GM21723 (cell line): ENCODE measurements around the gene PGK1.
"Not testable (repeated sequence)": the region's sequence is repeated elsewhere in the genome, so short reads cannot be mapped to it uniquely, and the experiment has no call there.

Experiments
- ATAC-seq: cut with Tn5 transposase; IDR thresholded peaks from one replicate; pipeline ENCODE4 v1.9.1; 2021; ENCODE audit warnings: mild to moderate bottlenecking, moderate library complexity; ENCODE audit not compliant: unreplicated experiment

Gene PGK1

DNA sequence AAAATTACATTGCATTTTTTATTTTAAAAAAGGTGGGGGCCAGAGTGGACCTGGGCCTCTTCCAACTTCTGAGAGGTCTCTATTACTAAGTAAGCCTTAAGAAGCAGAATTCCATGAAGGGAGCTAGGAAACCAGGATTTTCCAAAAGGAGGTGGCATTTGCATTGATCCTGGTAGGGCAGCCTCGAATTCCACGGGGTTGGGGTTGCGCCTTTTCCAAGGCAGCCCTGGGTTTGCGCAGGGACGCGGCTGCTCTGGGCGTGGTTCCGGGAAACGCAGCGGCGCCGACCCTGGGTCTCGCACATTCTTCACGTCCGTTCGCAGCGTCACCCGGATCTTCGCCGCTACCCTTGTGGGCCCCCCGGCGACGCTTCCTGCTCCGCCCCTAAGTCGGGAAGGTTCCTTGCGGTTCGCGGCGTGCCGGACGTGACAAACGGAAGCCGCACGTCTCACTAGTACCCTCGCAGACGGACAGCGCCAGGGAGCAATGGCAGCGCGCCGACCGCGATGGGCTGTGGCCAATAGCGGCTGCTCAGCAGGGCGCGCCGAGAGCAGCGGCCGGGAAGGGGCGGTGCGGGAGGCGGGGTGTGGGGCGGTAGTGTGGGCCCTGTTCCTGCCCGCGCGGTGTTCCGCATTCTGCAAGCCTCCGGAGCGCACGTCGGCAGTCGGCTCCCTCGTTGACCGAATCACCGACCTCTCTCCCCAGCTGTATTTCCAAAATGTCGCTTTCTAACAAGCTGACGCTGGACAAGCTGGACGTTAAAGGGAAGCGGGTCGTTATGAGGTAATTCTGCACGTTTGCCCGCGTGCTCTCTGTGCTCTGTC lies at the start of gene PGK1:
Gene PGK1, plus strand, starts transcription at position 626 of the 824 bp plus-strand sequence. Its CDS starts 93 bp downstream, at position 719.
- peak; percentile 91 for ATAC-seq

DNA sequence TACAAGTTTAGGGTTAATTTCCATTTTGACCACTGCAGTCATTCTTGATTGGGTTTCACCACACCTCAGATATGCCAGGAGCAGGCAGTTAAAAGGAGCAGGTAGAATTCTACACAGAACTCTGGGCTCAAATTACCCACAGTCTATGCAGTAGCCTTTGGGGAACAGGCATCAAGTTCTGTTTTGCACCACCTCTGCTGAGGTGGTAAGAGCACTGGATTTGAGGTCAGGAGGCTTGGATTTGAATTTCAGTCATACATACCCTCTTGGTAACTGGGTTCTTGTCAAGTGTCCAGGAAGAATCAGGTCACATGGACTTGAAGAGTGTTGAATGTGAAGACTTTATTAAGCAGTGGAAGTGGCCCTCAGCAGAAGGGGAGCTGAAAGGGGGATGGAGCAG lies 40.4 kb upstream of the PGK1 start:
- no peak for ATAC-seq

DNA sequence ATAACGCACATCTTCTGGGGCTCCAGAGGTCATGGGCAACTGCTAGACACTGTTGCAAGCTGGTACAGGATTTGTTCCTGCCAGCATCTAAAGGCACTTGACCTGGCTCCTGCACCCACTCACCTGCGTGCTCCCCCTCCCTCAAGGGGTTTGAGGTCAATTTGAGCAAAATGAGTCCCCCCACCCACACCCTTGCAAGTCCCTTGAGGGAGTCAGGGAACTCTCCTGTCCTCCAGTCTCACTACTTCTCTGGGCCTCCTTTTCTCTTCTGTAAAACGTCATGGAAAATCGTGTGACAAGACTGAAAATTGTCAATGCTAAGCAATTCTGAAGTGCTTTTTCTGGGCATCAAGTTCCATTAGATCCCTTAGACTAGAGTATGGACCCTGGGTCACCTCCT lies 39.9 kb upstream of the PGK1 start:
- no peak for ATAC-seq

DNA sequence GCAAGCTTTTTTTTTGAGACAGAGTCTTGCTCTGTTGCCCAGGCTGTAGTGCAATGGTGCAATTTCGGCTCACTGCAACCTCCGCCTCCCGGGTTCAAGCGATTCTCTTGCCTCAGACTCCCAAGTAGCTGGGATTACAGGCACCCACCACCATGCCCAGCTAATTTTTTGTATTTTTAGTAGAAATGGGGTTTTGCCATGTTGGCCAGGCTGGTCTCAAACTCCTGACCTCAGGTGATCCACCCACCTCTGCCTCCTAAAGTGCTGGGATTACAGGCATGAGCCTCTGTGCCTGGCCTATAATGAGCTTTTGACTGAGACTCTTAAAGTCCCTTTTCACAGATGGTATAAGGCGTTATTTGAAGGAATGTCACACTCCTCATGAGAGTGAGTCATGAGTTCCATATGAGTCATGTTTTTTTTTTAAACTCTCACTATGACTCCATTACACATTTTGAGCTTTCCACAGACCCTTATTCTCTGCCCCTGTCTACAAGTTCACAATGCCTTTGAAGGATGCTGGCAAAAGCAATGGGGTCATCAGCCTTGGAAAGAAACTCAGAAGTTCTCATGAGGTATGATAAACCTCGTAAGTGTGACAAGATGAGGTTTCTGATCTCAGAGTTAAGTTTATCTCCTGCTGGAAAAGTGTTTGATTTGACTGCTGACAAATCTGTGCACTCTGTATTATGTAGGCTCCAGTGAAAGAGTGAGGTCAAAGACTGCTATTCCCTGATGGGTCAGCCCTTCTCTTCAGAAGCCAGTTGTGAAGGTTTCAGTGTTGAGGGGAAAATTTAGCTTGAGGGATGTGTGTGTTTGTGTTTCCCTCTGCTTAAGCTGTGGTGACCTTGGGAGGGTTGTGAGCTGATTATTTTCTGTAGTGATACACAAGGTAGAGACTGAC lies 39.1 kb upstream of the PGK1 start:
- peak; percentile 84 for ATAC-seq

DNA sequence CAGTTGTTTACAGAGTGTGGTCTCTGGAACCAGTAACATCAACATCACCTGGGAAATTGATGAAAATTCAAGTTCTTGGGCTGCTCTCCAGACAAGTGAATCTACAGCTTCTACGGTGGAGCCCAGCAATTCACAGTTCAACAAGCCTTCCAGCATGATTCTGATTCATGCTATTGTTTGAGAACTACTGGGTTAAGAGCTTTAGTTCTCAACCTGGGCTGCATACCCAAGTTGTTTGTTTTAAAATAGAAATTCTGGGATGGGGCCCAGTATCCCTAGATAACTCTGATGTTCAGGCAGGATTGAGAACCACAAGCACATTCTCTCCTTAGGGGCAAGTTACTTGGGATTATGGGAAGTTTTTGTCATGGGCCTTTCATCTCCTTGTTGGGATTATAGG lies 37.9 kb upstream of the PGK1 start:
- no peak for ATAC-seq

DNA sequence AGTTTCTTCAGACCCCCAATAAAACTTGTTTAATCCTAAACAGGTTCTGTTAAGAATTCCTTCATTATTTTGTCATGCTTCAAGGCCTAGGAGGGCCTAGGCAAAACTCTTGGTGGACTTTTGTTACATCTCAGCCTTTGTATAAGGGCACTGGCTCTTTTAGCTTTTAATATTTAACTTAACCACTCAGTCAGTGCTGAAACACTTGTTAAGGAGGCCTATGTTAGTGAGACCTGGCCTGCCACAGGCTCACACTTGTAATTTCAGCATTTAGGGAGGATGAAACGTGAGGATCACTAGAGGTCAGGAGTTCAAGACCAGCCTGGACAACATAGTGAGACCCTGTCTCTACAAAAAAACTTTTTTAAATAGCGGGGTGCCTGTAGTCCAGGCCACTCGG lies 32.7 kb upstream of the PGK1 start:
- no peak for ATAC-seq

DNA sequence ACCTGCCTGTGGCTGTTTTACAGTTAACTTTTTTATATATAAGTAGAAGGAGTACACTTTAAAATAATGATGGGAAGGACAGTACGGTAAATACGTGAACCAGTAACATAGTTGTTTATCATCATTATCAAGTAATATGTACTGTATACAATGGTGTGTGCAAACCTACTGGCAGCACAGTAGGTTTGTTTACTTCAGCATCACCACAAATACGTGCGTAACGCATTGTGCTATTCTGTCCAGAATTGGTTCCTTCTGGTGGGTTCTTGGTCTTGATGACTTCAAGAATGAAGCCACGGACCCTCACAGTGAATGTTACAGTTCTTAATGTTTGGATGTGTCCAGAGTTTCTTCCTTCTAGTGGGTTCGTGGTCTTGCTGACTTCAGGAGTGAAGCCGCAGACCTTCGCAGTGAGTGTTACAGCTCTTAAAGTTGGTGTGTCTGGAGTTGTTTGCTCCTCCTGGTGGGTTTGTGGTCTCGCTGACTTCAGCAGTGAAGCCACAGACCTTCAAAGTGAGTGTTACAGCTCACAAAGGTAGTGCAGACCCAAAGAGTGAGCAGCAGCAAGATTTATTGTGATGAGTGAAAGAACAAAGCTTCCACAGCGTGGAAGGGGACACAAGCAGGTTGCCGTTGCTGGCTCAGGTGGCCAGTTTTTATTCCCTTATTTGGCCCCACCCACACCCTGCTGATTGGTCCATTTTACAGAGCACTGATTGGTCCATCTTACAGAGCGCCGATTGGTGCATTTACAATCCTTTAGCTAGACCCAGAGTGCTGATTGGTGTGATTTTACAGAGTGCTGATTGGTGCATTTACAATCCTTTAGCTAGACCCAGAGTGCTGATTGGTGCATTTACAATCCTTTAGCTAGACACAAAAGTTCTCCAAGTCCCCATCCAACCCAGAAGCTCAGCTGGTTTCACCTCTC lies 30.6 kb upstream of the PGK1 start:
- not testable (repeated sequence) for ATAC-seq

DNA sequence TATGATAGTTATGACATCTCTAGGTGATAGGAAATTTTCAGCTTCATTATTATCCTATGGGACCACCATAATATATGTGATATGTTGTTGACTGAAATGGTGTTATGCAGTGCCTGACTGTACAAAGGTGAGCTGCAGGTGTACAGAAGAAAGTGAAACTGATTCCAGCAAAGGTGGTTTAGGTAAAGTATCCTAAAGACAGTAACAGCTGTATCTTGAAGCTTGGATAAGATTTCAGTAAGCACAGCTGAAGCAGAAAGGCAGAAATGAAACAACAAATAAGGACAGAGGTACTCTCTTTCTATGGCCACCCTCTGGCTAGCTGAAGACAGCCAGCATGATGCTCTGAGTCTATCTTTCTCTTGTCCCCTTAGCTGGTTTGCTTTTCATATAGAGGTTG lies 30.0 kb upstream of the PGK1 start:
- no peak for ATAC-seq

DNA sequence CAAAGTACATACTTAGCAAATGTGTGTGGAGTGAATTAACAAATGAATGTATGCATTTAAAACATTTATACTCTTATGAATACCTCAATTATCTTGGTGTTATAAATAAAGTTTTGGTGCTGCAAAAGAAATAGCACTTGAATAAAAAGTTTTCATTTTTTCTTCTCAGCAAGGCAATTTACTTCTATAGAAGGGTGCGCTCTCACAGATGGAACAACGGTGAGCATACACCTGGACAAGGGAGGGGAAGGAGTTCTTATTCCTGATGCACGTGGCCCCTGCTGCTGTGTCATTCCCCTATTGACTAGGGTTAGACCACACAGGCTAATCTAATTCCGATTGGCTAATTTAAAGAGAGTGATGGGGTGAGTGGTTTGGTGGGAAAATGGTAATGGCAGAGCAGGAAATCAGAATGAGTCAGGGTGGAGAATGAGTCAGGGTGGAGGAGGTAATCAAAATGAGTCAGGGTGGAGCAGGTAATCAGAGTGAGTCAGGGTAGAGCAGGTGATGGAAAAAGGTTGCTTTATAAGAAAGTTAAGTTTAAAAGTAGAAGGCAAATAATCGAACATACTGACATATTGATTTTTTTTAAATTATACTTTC lies 28.2 kb upstream of the PGK1 start:
- ATAC-seq, result no peak

DNA sequence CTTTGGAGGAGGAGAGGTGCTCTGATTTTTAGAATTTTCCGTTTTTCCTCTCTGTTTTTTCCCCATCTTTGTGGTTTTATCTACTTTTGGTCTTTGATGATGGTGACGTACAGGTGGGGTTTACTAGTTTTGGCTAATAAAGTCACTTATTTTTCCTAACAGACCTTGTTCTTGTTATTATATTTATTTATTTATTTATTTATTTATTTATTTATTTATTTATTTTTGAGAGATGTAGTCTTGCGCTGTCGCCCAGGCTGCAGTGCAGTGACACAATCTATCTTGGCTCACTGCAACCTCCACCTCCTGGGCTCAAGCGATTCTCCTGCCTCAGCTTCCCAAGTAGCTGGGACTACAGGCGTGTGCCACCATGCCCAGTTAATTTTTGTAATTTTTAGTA lies 22.6 kb upstream of the PGK1 start:
- not testable (repeated sequence) for ATAC-seq

DNA sequence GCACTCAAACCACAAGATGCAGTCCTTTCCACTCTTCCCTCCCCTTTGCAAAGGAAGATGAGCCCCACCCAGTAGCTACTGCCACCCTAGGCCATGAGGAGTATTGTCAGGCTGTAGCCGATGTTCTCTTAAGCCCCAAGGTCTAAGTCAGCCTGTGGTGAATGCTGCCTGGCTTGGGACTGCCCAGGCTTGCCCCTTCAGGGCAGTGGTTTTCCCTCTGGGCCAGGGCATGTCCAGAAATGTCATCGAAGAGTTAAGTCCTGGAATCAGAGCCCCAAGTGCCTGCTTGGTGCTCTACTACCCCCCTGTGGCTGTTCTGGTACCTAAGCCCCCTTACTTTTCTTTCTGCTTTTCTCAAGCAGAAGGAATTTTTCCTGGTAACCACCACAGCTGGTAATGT lies 11.8 kb upstream of the PGK1 start:
- ATAC-seq, result peak; percentile 74

DNA sequence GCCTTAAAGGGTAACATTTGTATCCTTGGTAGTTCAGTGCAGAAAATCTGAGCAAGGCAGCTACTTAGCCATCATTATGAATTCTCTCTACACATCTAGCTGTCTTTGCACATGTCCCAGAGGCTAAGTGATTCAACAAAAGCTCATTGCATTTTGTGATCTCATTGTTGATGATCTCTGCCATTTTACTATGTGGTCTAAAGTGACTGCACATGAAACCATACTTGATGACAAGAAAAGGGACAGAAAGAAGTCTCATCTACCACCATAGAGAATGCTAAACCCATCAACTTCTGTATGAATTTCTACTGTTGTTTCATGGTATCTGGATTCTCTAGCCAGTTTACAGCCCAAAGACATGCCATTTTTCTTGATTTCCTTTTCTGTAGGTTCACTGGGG lies 5.9 kb upstream of the PGK1 start:
- no peak for ATAC-seq

DNA sequence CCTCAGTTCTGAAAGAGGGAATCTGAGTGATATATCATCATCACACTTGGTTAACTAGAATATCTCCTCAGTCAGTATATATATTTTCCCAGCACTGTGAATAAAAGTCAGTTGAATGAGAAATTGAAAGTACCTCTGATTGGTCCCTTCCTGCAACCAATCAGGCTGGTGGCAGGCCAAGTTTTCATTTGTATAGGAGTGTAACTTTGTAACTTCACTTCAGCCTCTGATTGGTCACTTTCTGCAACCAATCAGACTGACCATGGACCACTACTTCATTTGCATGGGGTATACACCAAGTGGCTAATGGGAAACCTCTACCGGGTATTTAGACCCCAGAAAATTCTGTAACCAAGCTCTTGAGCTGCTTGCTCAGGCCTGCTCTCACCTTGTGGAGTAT lies 2.0 kb upstream of the PGK1 start:
- ATAC-seq, result no peak

DNA sequence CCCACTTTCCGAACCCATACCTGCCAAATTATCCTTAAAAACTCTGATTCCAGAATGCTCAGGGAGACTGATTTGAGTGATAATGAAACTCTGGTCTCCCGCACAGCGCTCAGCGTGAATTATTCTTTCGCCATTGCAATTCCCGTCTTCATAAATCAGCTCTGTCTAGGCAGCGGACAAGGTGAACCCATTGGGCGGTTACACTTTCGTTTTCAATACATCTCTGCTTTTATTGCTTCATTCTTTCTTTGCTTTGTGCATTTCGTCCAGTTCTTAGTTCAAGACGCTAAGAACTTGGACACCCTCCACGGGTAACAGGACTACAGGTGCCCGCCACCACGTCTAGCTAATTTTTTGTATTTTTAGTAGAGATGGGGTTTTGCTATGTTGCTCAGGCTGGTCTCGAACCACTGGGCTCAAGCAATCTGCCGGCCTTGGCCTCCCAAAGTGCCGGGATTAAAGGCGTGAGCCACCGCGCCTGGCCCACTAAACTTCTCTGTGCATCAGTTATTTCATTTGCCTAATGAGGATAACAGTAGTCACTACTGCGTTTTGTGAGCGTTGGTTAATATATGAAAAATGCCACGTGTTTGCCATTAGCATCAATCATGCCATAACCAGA lies 936 bp upstream of the PGK1 start:
- ATAC-seq, result no peak

DNA sequence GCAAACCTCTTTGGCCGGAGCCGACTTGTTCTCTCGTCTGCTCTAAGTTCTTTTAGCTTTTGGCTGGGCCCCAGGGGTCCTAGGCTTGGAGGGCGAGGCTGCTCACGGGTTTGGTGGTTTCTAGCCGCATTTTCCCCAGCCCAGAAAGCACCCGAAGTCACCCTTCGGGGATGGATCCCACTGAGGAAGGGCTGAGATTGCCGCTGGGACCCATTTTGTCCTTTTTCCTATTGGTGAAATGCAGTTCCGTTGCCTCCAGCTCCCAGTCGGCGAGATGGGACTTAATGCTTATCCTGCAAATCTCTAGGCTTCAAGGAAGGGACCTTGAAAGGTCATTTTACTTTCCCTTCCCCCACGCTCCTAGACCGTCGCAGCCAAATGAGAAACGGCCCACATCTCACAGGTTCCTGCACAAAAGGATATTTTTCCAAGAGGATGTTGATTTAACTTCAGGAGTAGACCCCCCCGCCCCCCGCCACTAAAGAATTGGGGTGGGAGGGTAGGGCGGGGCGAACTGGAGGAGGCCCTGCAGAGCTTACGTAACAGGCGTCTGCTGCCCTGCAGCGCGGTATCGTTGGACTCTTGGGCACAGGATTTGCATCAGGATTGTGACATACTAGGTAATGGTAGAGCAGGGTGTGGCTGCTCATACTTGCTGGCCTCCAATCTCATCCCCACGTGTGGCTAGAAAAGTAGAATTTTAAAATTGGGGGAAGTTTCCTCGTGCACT lies 564 bp downstream of the PGK1 start:
- peak; percentile 31 for ATAC-seq

DNA sequence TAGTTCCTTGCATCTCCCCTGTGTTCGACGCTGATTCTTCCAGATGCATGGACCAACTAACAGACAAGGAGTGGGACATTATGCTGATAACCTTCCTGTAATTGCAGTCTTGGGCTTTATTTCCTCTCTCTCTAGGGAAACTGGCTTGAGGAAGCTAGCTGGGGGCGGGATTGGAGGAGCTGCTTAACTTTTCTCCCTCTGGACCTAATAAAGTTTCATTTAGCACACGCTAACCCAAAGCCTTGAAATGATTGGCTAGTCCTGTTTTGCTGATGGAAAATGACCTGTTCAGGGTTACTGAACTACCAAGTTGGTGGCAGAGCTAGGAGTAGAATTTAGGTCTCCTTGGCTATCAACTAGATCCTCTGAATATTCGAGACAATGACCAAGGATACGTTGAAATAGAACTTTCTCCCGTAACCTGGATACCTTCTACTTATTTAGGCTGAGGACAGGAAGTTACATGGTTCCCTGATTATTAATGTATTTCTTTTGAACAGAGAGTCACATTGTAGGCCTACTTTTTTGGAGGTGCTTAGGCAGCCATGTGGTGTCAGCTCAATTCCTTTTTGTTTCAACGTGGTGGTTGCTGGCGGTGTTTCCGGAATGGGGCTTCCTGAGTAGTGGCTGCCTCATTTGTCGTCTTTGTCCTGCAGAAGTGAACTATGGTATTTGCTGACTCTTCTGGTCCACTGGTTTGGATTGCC lies 2.0 kb downstream of the PGK1 start:
- no peak for ATAC-seq

DNA sequence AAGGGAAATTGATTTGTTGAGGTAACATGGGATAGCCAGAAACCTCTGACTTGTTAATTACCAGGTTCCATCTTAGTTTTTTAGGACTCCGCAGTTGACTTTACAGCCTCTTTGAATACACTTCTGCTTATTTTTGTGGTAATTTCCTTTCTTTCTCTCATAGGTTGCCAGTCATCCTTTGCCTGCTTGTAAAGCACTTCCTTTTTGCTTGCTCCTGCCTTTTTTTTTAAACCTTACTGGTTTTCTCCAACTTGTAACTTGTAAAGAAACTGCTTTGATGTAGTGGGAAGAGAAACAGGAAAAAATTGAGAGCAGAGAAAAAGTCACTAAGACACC lies 2.6 kb downstream of the PGK1 start:
- no peak for ATAC-seq

DNA sequence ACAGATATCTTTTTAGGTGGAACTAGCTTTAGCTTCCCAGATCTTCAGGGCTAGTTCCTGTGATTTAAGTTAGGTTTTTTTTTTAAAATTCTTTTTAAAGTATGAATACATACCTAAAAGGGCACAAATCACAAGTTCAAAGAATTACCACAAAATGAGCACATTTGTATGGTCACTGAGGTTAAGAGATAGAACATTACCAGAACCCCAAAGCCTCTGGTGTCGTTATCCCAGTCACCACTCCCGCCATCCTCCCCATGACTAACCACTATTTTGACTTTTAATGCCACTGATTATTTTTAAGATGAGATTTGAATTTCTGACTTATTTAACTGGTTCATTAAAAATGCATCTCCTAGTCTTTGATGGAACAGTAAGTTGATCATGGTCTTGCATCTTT lies 5.4 kb downstream of the PGK1 start:
- no peak for ATAC-seq
